Suprapubic skin (tissue), 4 donors: ENCODE results near the gene LYZL6. TPM values are rescaled to one million over a fixed set of nuclear protein-coding genes. Genes with fewer than 3 reads are reported as not detected.
A peak's percentile ranks its signal among the peaks of the same experiment; 100 is the strongest.

ENCODE experiments used
- DNase-seq, 2 donors: peaks; one replicate each; pipeline ENCODE4 v3.0.0-alpha.2; 2019; ENCODE audit warnings: low spot score in 2 of 2
- H3K27ac ChIP-seq: fragments of 200-600 bp; sonication (generic); one replicate; pipeline ENCODE4 v1.5.1; 2019
- H3K27me3 ChIP-seq: fragments of 200-600 bp; sonication (generic); one replicate; pipeline ENCODE4 v1.5.1; 2019
- H3K36me3 ChIP-seq: fragments of 200-600 bp; sonication (generic); one replicate; pipeline ENCODE4 v1.5.1; 2019
- H3K4me1 ChIP-seq: fragments of 200-600 bp; sonication (generic); one replicate; pipeline ENCODE4 v1.5.1; 2019
- H3K4me3 ChIP-seq: fragments of 200-600 bp; sonication (generic); one replicate; pipeline ENCODE4 v1.5.1; 2019; ENCODE audit warnings: mild to moderate bottlenecking
- H3K9me3 ChIP-seq: fragments of 200-600 bp; sonication (generic); one replicate; pipeline ENCODE4 v1.5.1; 2019
- CTCF ChIP-seq, 2 donors: fragments of 200-600 bp in 1 of 2; fragments of 450-650 bp in 1 of 2; sonication (generic) in 1 of 2; IDR thresholded peaks; one replicate each; pipeline ENCODE4 v1.5.1; 2016 to 2019; ENCODE audit warnings: antibody characterized with exemption in 2 of 2, mild to moderate bottlenecking in 1 of 2, moderate library complexity in 1 of 2
- EP300 ChIP-seq: sonication (generic); formaldehyde crosslinking; IDR thresholded peaks from one replicate; pipeline ENCODE4 v1.6.1; 2017; ENCODE audit warnings: antibody characterized with exemption
- POLR2A ChIP-seq, 2 donors: fragments of 450-650 bp; IDR thresholded peaks; one replicate each; pipeline ENCODE4 v1.6.1; 2017; ENCODE audit warnings: antibody characterized with exemption in 2 of 2, mild to moderate bottlenecking in 2 of 2, moderate library complexity in 2 of 2
- POLR2AphosphoS5 ChIP-seq, 3 donors: sonication (generic); formaldehyde crosslinking; IDR thresholded peaks; one replicate each; pipeline ENCODE4 v1.6.1; 2017; ENCODE audit warnings: antibody characterized with exemption in 3 of 3
- whole genome bisulfite sequencing: methylation state at CpG from one replicate; pipeline ENCODE4 v1.1.5; 2018; 5-methylcytosine and 5-hydroxymethylcytosine counted together
- total RNA-seq, 4 donors: library from RNA; depleted of rRNA; stranded (reverse); fragments of >200 nt; gene quantifications; one replicate each; pipeline ENCODE4 v1.1.0, GENCODE V29; 2016

Gene LYZL6, protein sequence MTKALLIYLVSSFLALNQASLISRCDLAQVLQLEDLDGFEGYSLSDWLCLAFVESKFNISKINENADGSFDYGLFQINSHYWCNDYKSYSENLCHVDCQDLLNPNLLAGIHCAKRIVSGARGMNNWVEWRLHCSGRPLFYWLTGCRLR
- total RNA-seq = not detected

- H3K27ac ChIP-seq = no peak within 1 kb of the TSS
Observed at GRCh38 chr17:35943537-35943936, at the start of gene LYZL6. LYZL6 (minus strand) TSS chr17:35943713; CDS start chr17:35939356, 4,357 bp downstream.

GRCh38 chr17:35991075-35991474 lies 47.6 kb upstream of the LYZL6 start:
- TF ChIP-seq POLR2A (IDR thresholded peaks at IDR 0.05) (no peak), POLR2AphosphoS5 (IDR thresholded peaks at IDR 0.05) (no peak), EP300 (no peak), CTCF (IDR thresholded peaks at IDR 0.05) (no peak)
- H3K4me3 ChIP-seq = no peak overlapping the region
- H3K4me1 ChIP-seq = no peaks in the 10 kb centered on the region
- no peak for DNase-seq
- WGBS = 87% methylated on average over 2 of the region's 2 CpGs
- no peaks in the 10 kb centered on the region for H3K36me3 ChIP-seq
- peaks cover 2% of the 10 kb centered on the region for H3K27me3 ChIP-seq
- no peaks in the 10 kb centered on the region for H3K9me3 ChIP-seq
- H3K27ac ChIP-seq = no peak overlapping the region

More at GRCh38 chr17:35943537-35943936, at the start of gene LYZL6:
- 48% methylated on average over 2 of the region's 2 CpGs for WGBS
- DNase-seq = no peak
- TF ChIP-seq POLR2A (IDR thresholded peaks at IDR 0.05) = no peak
- no peak for TF ChIP-seq POLR2AphosphoS5 (IDR thresholded peaks at IDR 0.05)
- no peak for TF ChIP-seq EP300
- TF ChIP-seq CTCF (IDR thresholded peaks at IDR 0.05) = no peak
- H3K4me1 ChIP-seq = no peaks in the 10 kb centered on the region
- no peaks in the 10 kb centered on the region for H3K9me3 ChIP-seq
- no peak within 1 kb of the TSS for H3K4me3 ChIP-seq
- no peaks in the 10 kb centered on the region for H3K36me3 ChIP-seq
- peaks cover 12% of the 10 kb centered on the region for H3K27me3 ChIP-seq

DNA sequence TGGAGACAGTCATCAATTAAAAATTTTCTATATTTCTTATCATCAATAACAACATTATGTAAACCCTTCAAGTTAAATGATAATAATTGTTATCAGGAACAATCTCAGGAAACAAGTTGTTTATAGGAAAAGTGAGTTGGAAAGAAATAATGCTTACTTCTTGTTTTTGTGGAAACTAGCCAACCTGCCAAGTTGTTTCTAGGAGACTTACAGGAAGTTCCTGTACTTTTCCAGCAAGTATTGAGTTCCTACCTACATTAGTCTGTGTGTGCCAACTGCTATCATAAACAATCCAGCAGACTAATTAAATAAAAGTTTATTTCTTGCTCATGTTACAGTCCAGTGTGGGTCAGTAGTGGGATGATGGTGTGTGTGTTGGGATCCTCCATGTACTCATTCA lies 44.7 kb upstream of the LYZL6 start:
- H3K27ac ChIP-seq = no peak overlapping the region

DNA sequence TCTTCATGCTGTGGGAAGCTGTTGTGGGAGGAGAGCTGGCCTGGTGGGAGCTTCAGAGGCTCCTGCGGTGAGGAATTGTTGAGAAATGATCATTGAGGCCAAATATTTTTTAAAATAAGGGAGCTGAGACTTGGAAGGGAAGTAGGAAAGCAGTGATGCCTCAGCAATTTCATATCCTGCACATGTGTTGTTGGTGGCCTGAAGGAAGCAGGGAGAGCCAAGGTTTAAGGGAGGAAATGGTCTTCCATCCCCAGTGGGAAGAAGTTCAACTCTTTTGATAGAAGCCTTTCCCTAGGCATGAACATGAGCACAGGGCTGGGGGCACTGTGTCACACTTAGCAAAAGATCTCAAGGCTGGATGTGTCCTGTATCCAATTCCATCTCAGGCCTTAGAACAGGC lies 43.1 kb upstream of the LYZL6 start, which contains the start of gene CCL14:
Gene CCL14 (minus strand): TSS at position 87 of the 400 bp plus-strand sequence. CDS start 80 bp downstream, at position 7.
- H3K27me3 ChIP-seq = no peaks in the 10 kb centered on the region
- no peaks in the 10 kb centered on the region for H3K9me3 ChIP-seq
- 63% methylated on average over 1 of the region's 1 CpG for WGBS
- no peaks in the 10 kb centered on the region for H3K4me1 ChIP-seq
- peak within 1 kb of the TSS; percentile 21 for H3K4me3 ChIP-seq
- H3K36me3 ChIP-seq = no peaks in the 10 kb centered on the region
- TF ChIP-seq POLR2A (IDR thresholded peaks at IDR 0.05) = no peak
- TF ChIP-seq EP300 = no peak
- TF ChIP-seq CTCF (IDR thresholded peaks at IDR 0.05) = no peak
- TF ChIP-seq POLR2AphosphoS5 (IDR thresholded peaks at IDR 0.05) = no peak
- no peak for DNase-seq
- H3K27ac ChIP-seq = no peak within 1 kb of the TSS

More for the DNA sequence above, 44.7 kb upstream of the LYZL6 start:
- Histone ChIP-seq H3K36me3 (no peaks in the 10 kb centered on the region), H3K27me3 (peaks cover 2% of the 10 kb centered on the region), H3K4me3 (no peak overlapping the region), H3K4me1 (no peaks in the 10 kb centered on the region), H3K9me3 (no peaks in the 10 kb centered on the region)
- TF ChIP-seq EP300 = no peak
- no peak for TF ChIP-seq POLR2A (IDR thresholded peaks at IDR 0.05)
- TF ChIP-seq POLR2AphosphoS5 (IDR thresholded peaks at IDR 0.05) = no peak
- no peak for TF ChIP-seq CTCF (IDR thresholded peaks at IDR 0.05)
- no peak for DNase-seq

DNA sequence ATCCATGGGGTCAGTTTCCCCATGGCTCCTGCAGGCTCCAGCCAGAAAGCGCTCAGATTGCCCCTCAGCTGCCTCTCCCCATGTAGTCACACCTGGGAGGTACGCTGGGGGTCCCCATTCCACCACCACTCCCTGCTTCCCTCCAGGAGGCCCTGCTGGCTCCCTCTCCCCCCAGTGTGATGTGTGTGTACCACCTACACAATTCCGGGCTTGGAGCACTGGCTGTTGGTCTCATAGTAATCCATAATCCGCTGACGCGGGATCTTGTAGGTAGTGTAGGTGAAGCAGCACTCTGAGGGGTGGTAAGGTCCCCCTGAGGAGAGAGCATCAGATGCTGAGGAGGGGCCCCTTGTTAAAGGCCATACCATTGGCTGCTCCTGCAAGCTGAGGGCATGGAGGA lies 40.6 kb upstream of the LYZL6 start:
- no peak for DNase-seq
- TF ChIP-seq EP300 = no peak
- TF ChIP-seq CTCF (IDR thresholded peaks at IDR 0.05) = no peak
- no peak for TF ChIP-seq POLR2A (IDR thresholded peaks at IDR 0.05)
- TF ChIP-seq POLR2AphosphoS5 (IDR thresholded peaks at IDR 0.05) = no peak
- no peak overlapping the region for H3K4me3 ChIP-seq
- no peaks in the 10 kb centered on the region for H3K9me3 ChIP-seq
- no peaks in the 10 kb centered on the region for H3K27me3 ChIP-seq
- H3K36me3 ChIP-seq = no peaks in the 10 kb centered on the region
- 97% methylated on average over 6 of the region's 6 CpGs for WGBS
- H3K27ac ChIP-seq = no peak overlapping the region
- H3K4me1 ChIP-seq = no peaks in the 10 kb centered on the region
